Activated CD4-positive, CD25-positive, alpha-beta regulatory T cell (primary cell): ENCODE results near the gene PRSS35.
A peak's percentile ranks its signal among the peaks of the same experiment; 100 is the strongest.
"Not testable (repeated sequence)": the region's sequence is repeated elsewhere in the genome, so short reads cannot be mapped to it uniquely, and the experiment has no call there.

Source experiments
- DNase-seq, 4 experiments: peaks; one replicate each; lab custom pipeline; 2025; lab: John Stamatoyannopoulos, UW

Gene PRSS35, protein sequence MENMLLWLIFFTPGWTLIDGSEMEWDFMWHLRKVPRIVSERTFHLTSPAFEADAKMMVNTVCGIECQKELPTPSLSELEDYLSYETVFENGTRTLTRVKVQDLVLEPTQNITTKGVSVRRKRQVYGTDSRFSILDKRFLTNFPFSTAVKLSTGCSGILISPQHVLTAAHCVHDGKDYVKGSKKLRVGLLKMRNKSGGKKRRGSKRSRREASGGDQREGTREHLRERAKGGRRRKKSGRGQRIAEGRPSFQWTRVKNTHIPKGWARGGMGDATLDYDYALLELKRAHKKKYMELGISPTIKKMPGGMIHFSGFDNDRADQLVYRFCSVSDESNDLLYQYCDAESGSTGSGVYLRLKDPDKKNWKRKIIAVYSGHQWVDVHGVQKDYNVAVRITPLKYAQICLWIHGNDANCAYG

GRCh38 chr6:83511901-83512681 is at the start of gene PRSS35:
Gene PRSS35, plus strand, starts transcription at chr6:83512534. Its CDS starts 10,908 bp downstream, at chr6:83523442.
- peak in 1 of 4 experiments; percentile 0 for DNase-seq

- DNase-seq, result no peak
Measured at GRCh38 chr6:83463886-83464285, 48.4 kb upstream of the PRSS35 start.

DNA sequence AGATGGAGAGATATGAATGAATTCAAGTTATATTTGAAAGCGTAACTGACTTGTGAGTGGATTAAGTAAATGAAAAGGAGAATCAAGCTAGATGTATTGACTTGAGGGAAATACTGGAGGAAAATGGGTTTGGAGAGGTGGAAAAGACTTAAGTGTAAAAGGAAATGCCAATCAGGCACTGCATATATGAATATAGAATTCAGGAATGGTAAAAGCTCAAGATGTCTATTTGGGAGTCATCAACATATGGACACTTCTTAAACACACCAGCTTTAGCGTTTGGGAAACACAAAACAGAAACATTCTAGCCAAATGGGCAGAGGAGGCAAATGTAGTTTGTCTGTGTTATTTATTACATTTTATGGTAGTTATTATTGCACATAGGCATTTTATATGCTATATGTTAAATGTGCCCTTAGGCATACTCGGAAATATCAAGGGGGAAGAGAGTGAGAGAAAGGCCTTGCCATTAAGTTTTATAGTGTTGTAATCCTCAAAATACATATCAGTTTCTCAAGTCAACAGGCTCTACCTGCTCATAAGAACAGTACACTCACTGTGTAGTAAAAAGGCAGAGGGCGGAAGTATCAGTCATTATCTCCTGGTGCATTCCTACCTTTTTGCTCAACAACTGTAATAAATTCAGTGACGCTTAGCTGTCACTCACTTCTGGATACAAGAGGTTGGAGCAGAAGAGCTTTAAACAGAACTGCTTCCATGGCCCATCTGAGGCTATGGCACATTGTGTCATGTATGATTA is 47.8 kb upstream of the PRSS35 start:
- no peak for DNase-seq

DNA sequence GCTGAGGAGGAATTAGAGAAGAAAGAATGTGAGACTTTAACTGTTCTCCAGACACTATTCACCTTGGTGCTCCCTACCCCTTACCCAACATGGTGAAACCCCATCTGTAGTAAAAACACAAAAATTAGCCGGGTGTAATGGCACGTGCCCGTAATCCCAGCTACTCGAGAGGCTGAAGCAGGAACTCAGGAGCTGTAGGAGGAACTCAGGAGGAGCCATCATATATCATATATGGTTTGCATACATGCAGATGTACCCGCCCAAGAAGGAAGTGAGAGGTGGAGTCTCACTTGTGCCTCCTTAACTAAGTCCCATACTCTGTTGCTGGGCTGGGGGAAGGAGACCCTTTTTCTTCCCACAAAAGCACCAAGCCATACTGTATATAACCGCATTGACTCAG is 46.0 kb upstream of the PRSS35 start:
- DNase-seq, result no peak

DNA sequence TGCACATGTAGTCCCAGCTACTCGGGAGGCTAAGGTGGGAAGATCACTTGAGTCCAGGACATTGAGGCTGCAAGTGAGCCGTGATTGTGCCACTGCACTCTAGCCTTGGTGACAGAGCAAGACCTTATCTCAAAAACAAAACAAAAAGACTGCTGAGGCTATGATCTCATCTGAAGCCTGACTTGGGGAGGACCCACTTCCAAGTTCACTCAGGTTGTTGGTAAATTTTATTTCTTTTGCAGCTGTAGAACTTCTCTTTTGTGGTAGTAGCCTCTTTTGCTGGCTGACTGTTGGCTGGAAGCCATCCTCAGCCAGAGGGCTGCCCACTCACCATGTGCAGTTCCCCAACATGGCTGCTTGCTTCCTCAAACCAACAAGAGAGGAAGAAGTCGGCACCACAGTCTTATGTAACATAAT is 44.7 kb upstream of the PRSS35 start:
- DNase-seq, result no peak

GRCh38 chr6:83470001-83470400 is 42.3 kb upstream of the PRSS35 start:
- DNase-seq, result no peak

DNA sequence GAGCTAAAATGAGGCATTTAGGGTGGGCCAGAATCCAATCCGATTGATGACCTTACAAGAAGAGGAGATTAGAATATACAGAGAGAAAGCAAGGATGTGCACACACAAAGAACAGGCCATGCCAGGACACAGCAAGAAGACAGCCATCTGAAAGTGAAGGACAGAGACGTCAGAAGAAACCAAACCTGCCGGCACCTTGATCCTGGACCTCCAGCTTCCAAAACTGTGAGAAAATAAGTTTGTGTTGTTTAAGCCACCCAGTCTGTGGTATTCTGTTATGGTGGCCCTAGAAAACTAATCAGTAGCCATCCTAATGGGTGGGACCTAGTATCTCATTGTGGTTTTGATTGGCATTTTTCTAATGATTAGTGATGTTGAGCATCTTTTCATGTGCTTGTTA is 41.7 kb upstream of the PRSS35 start:
- DNase-seq, result no peak

DNA sequence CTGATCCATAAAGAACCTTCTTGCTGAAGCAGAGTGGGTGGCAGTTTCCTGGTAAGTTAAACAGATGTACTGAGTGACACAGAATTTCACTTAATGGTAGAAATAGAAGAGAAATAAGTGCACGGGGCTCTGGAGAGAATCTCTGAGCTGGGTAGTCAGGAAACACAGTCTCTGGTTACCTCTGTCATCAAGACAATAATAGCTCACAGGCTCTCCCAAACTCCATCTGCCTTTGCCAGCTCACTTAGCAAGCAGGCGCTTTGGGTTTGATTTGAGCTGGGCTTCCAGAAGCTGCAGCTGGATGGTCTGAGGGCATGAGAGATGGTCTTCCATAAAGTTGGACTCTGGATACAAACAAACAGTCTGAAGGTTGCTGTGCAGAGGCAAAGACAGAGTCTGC is 39.6 kb upstream of the PRSS35 start:
- no peak for DNase-seq

GRCh38 chr6:83474309-83474708 is 38.0 kb upstream of the PRSS35 start:
- no peak for DNase-seq

DNA sequence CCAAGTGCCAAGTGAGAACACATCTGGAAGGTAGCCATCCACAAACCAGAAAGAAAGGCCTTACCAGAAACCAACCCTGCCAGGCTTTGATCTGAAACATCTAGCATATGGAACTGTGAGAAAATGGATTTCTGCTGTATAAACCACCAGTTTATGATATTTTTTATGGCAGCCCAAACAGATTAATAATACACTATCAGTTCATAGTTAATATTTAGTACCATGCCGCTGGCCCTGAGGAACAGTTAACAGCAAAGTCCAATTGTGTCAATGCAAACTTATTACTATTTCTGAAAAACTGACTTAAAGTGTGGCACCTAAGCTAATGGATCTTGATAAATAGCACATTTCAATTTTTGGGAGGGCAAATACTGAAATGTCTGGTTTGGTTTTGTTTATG is 35.4 kb upstream of the PRSS35 start:
- DNase-seq, result no peak

DNA sequence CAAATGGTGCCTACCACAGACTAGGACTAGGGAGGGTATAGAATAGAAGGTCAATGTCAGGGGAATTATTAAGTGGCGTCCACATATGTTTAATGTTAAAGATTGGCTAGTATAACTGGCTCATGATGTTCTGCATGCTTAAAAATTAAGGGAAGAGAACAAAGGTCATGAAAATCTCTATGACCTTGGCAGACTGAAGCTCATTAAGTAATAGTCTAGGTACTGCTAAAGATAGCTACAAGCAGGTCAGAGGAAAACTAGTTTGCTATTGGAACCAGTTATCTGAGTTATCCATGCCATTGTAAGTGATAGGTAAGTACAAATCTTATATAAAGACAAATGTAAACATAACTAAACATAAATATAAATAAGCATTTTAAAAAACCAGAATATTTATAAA is 32.9 kb upstream of the PRSS35 start:
- no peak for DNase-seq

GRCh38 chr6:83480470-83480869 is 31.9 kb upstream of the PRSS35 start:
- DNase-seq, result no peak

GRCh38 chr6:83481938-83482337 is 30.4 kb upstream of the PRSS35 start:
- not testable (repeated sequence) for DNase-seq

DNA sequence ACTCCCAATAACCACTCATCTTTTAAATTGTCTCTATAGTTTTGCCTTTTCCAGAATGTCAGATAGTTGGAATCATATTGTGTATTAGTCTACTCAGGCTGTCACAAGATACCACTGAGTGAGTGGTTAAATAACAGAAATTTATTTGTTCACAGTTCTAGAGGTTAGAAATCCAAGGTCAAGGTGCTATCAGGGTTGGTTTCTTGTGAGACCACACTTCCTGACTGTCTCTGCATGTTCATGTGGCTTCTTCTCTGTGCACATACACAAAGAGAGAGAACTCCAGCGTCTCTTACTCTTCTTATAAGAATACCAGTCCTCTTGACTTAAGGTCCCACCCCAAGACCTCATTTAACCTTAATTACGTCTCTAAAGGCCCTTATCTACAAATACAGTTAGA is 23.9 kb upstream of the PRSS35 start:
- no peak for DNase-seq

- no peak for DNase-seq
Measured at GRCh38 chr6:83488861-83489260, 23.5 kb upstream of the PRSS35 start.

DNA sequence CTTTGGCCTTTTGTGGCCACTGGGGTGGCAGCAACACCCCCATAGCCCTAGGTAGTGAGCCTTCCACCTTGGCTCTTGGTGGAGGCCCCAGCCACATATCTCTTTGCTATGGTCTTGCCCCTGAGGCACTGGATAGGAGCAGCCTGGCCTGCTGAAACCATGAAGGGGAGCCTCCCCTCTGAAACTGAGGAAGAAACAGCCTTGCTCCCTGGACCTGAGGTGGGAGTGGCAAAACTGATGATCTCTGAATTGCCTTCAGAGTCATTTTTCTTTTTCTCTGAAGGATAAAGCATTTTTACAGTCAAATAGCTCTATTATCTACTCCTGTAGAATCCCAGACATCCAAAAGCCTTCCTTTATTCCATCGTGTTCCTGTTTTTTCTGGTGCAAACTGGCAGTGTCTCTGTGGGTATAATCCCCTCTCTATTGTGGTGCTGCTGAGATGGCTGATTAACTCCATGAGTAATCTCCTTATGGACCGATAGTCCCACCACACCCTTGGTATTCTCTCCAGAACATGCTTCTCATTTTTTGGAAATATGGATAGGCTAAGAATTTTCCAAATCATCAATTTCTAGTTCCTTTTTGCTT is 22.0 kb upstream of the PRSS35 start:
- no peak for DNase-seq

- DNase-seq, result no peak
Measured at GRCh38 chr6:83505356-83505755, 7.0 kb upstream of the PRSS35 start.

- no peak for DNase-seq
Measured at GRCh38 chr6:83509441-83509840, 2.9 kb upstream of the PRSS35 start.

GRCh38 chr6:83510791-83511190 is 1.5 kb upstream of the PRSS35 start:
- DNase-seq, result no peak

DNA sequence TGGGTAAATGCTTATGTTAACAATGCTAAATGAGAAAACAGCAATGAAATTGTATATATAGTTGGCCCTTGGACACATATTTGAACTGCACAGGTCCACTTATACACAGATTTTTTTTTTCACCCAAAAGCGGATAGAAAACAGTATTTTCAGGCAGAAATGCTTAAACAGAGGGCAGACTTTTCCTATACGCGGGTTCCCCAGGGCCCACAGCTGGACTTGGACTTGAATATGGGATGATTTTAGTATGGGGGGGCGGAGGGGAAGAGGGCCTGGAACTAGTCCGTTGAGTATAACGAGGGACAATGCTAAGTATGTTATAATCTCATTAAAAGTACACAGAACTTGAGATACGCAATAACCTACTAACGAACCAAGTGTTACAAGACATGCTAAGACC is 1.1 kb upstream of the PRSS35 start:
- DNase-seq, result no peak

- DNase-seq, result no peak
Measured at GRCh38 chr6:83514466-83514865, 2.1 kb downstream of the PRSS35 start.

DNA sequence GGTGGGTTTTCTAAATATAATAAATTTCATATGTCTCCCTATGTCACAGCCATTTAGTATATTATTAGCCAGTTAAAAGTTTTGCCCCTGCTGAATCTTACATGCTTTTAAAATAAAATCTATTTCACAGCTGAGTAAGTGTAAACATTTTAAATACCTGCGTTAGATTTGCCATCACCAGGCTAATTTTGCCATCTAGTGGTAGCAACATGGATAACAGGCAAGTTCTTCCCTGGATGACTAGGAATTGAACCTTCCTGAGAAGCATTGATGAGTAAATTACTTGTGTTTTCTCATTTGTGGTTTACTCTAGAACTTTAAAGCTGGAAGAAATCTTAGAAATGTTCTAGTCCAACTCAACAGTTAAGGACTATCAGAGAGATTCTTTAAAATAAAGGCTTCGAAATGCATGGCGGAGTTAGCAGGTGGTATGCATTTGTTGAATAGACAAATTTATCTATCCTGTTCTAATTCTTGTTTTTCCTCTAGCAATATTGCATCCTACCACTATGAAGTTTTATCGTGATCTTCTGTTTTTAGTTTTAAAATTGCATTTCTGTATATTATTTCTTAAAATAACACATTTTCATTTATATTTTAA is 2.6 kb downstream of the PRSS35 start:
- no peak for DNase-seq
